ENCODE results near the gene SLC25A2.
"Not testable (repeated sequence)": the region's sequence is repeated elsewhere in the genome, so short reads cannot be mapped to it uniquely, and the experiment has no call there.

SLC25A2 gene

GRCh38 chr5:141316963-141317362, 13.1 kb upstream of the SLC25A2 start:
- in situ Hi-C loops (cut with MboI; ENCODE audit: low sequenced_read_pairs) = not testable (repeated sequence)

GRCh38 chr5:141313711-141314110, 9.9 kb upstream of the SLC25A2 start:
- in situ Hi-C loops (cut with MboI; ENCODE audit: low sequenced_read_pairs) = no loop called here

GRCh38 chr5:141306630-141307029, 2.8 kb upstream of the SLC25A2 start:
- in situ Hi-C loops (cut with MboI; ENCODE audit: low sequenced_read_pairs) = no loop called here

DNA sequence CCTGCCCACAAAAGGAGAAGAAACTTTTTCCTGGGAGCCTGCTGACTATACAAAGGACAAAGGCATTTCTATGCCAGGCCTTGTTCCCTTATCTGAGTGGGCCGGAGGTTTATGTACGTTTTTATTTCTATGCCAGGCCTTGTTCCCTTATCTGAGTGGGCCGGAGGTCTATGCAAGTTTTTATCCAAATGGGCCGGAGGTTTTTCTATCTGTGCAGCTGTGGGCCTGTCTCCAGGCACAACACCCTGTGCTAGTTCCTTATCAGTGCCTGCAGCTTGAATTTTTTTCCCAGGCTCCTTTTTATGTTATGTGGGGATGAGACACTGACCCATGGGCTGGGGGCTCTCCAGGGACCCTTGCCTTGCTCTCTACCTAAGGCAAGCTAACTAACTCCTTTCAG, 5.5 kb downstream of the SLC25A2 start:
- in situ Hi-C loops (cut with MboI; ENCODE audit: low sequenced_read_pairs) = no loop called here

DNA sequence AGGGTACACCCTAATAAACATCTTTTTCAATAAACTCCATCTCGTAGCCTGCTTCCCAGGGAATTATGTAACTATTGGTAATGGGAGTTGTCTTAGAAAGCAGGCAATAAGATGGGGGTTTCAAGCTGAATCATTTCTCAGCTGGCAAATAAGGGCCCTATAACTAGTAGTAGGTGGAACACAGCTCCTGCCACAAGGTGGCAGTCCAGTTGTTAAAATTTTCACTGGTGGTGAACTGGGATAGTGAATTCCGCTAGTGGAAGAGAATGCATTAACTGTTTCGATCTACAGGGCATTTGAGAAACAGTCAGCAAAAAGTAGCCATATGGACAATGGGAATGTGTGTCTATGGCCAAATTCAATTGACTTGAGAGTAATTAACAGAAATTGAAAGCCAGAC, 30.9 kb downstream of the SLC25A2 start:
- in situ Hi-C loops (cut with MboI; ENCODE audit: low sequenced_read_pairs) = no loop called here

GRCh38 chr5:141269195-141269594, 34.7 kb downstream of the SLC25A2 start:
- in situ Hi-C loops (cut with MboI; ENCODE audit: low sequenced_read_pairs) = no loop called here

DNA sequence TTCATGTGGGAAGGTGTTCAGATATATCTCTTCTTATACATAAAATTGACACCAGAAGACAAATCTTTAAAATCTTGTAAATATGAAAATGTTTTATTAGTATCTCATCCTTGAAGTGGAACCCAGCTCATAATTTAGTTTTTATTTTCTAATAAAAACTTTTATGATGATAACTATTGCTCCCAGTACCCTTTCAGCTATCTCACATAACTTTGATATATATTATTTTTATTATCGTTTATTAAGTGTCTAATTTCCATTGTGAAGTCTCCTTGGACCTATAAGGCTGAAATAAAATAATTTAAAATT, 42.7 kb downstream of the SLC25A2 start:
- in situ Hi-C loops (cut with MboI; ENCODE audit: low sequenced_read_pairs) = no loop called here

DNA sequence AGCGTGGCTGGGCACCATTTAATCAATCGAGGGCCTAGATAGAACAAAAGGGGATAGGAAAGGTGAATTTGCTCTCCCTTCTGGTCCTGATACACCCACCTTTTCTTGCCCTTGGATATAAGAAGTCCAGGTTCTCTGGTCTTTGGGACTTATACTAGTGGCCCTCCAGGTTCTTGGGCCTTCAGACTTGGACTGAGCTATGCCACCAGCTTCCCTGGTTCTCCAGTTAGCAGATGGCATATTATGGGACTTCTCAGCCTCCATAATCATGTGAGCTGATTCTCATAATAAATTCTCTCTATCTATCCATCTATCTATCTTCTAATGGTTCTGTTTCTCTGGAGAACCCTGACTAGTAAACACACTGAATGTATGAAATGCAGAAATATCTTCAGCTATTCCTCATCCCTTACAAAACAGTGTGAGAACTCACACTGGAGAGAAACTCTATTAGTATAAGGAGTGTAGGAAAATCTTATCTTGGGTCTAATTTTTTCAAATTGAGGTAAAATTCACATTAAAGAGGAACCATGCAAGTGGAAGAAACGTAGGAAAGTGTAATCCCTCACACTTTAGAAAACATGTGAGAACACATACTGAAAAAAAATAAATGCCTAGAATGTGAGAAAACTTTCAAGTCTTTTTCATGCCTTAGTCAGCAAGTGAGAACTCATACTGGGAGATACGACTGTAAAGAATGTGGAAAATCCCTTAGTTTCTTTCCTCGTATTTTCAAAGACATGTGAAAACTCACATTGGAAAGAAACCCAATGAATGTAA, 43.2 kb downstream of the SLC25A2 start:
- in situ Hi-C loops (cut with MboI; ENCODE audit: low sequenced_read_pairs) = no loop called here

DNA sequence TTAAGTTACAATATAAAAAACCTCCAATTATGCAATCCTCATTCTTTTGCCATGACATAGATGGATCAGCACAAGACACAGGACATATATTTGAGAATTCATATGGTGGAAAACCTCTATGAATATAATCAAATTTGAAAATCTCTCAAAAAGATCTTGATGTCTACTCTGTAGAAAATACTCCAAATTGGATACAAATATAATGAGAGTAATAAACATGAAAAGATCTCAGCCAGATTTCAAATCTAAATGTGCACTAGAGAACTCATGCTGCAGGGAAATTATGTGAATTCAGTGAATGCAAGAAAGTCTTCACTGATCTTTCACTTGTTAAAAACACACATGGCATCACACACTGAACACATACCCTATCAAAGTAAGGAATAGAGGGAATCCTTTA, 44.9 kb downstream of the SLC25A2 start:
- in situ Hi-C loops (cut with MboI; ENCODE audit: low sequenced_read_pairs) = no loop called here

- in situ Hi-C loops (cut with MboI; ENCODE audit: low sequenced_read_pairs) = no loop called here
Measured at GRCh38 chr5:141258464-141258863, 45.4 kb downstream of the SLC25A2 start.
